Spleen (tissue), 7 donors: ENCODE measurements around the gene ARHGEF28.

ENCODE experiments used
- POLR2A ChIP-seq, 3 donors: fragments of 450-650 bp; IDR thresholded peaks; one replicate each; pipeline ENCODE4 v1.5.1; 2017; ENCODE audit warnings: antibody characterized with exemption in 3 of 3, mild to moderate bottlenecking in 1 of 3
- TF ChIP-seq, protein P1 (sequence below), 11 experiments: fragments of 200-600 bp in 7 of 11; fragments of 450-650 bp in 4 of 11; sonication (generic) in 4 of 11; IDR thresholded peaks in 8 of 11; conservative IDR thresholded peaks in 3 of 11; 1 replicate in 7 of 11; 2 replicates in 4 of 11; pipeline versions ENCODE4 v1.4.0 to v1.8.0; 2016 to 2021; ENCODE audit warnings: antibody characterized with exemption in 11 of 11, inconsistent platforms in 4 of 11, mild to moderate bottlenecking in 1 of 11
- donor health status: DM: no; HTN: no; CAD: no; lungs with moderate emphysema.
- donor health status: DM: no; HTN: no; CAD: no.
- donor health status: DM: no; HTN: no; CAD: no.

DNA sequence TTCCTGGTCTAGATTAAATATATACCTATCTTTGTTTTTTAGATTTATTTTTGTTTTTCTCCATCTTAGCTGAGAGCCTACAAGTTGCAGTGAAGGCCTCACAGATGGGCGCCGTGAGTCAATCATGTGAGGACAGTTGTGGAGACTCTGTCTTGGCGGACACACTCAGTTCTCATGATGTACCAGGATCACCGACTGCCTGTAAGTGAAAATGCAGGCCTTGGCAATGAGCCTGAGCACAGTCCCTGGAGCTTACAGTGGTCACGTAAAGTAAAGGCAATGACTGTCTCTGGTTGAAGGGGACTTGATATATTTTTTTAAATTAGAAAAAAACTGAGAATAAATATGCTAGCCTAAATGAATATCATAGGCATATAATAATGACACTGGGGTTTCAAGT lies 271.9 kb downstream of the ARHGEF28 start:
- TF ChIP-seq POLR2A (IDR thresholded peaks at IDR 0.05) = no peak
- TF ChIP-seq, protein P1, sequence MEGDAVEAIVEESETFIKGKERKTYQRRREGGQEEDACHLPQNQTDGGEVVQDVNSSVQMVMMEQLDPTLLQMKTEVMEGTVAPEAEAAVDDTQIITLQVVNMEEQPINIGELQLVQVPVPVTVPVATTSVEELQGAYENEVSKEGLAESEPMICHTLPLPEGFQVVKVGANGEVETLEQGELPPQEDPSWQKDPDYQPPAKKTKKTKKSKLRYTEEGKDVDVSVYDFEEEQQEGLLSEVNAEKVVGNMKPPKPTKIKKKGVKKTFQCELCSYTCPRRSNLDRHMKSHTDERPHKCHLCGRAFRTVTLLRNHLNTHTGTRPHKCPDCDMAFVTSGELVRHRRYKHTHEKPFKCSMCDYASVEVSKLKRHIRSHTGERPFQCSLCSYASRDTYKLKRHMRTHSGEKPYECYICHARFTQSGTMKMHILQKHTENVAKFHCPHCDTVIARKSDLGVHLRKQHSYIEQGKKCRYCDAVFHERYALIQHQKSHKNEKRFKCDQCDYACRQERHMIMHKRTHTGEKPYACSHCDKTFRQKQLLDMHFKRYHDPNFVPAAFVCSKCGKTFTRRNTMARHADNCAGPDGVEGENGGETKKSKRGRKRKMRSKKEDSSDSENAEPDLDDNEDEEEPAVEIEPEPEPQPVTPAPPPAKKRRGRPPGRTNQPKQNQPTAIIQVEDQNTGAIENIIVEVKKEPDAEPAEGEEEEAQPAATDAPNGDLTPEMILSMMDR (IDR thresholded peaks at IDR 0.05 in 8 of 11, conservative IDR thresholded peaks at IDR 0.05 in 3 of 11) = no peak
